HG03565 (cell line): ENCODE results near the gene SYT8.
"Not testable (repeated sequence)": the region's sequence is repeated elsewhere in the genome, so short reads cannot be mapped to it uniquely, and the experiment has no call there.

Experiments used
- ATAC-seq: cut with Tn5 transposase; IDR thresholded peaks from one replicate; pipeline ENCODE4 v1.9.1; 2021; ENCODE audit warnings: mild to moderate bottlenecking, moderate library complexity; ENCODE audit not compliant: unreplicated experiment

The SYT8 gene

DNA sequence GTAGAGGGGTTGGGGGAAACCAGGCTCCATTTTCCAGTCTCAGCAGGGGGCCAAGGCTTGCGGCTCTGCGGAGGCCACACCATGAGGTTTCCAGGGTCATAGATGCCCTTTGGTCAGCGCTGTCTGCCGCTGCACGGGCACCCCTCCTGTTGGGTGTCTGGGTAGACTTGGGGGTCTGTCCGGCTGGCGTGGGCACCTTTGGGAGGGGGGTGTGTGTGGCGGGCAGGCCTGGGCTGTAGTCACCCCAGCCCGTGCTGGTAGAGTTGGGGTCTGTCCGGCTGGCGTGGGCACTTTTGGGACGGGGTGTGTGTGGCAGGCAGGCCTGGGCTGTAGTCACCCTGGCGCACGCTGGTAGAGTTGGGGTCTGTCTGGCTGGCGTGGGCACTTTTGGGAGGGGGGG is 36.7 kb downstream of the SYT8 start:
- no peak for ATAC-seq

DNA sequence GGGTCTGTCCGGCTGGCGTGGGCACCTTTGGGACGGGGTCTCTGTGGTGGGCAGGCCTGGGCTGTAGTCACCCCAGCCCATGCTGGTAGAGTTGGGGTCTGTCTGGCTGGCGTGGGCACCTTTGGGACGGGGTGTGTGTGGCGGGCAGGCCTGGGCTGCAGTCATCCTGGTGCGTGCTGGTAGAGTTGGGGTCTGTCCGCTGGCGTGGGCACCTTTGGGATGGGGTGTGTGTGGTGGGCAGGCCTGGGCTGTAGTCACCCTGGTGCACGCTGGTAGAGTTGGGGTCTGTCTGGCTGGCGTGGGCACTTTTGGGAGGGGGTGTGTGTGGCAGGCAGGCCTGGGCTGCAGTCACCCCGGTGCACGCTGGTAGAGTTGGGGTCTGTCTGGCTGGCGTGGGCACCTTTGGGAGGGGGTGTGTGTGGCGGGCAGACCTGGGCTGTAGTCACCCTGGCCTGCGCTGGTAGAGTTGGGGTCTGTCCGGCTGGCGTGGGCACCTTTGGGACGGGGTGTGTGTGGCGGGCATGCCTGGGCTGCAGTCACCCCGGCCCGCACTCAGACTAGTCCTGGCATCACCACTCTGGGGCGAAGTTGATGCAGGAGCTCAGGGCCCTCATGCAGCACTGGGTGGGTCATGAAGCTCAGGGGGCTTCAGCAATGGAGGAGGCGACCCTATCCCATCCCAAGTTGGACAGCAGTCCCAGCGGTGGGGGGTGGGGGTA is 37.6 kb downstream of the SYT8 start:
- ATAC-seq: no peak

- ATAC-seq: no peak
Observed at GRCh38 chr11:1873048-1873812, 38.4 kb downstream of the SYT8 start.

DNA sequence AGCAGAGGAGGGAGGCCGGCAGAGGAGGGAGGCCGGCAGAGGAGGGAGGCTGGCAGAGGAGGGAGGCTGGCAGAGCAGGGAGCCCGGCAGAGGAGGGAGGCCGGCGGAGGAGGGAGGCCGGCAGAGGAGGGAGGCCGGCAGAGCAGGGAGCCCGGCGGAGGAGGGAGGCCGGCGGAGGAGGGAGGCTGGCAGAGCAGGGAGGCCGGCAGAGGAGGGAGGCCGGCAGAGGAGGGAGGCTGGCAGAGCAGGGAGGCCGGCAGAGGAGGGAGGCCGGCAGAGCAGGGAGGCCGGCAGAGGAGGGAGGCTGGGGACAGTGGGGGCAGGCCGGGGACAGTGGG is 39.0 kb downstream of the SYT8 start:
- not testable (repeated sequence) for ATAC-seq

DNA sequence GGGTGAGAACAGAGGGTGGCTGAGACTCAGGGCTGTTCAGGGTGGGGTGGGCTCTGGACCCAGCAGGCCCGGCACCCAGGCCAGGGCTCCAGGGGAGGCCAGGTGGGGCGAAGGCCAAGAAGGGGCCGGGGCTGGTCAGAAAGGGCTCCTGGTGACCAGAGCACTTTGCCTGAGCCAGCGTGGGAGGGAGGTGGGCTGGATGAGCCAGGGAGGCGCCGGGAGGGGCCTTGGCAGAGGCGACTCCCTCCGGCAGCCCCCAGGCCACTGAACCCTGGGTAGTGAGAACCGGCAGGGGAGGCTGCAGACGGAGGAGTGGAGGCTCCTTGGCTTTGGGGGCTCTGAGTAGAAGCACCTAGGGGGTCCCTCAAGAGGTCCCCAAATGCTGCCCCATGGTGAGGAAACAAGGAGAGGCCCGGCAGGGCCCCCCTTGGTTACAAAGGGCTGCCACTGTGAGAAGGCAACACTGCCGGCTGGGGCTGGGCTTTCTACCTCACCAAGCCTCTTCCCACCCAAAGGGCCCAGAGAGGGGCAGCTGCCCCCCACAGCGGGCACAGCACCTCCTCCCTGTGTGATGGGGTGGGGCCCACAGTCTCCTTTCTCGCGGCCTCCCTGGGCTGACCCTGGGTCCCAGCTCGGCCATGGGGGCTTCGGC is 39.8 kb downstream of the SYT8 start:
- ATAC-seq: not testable (repeated sequence)

DNA sequence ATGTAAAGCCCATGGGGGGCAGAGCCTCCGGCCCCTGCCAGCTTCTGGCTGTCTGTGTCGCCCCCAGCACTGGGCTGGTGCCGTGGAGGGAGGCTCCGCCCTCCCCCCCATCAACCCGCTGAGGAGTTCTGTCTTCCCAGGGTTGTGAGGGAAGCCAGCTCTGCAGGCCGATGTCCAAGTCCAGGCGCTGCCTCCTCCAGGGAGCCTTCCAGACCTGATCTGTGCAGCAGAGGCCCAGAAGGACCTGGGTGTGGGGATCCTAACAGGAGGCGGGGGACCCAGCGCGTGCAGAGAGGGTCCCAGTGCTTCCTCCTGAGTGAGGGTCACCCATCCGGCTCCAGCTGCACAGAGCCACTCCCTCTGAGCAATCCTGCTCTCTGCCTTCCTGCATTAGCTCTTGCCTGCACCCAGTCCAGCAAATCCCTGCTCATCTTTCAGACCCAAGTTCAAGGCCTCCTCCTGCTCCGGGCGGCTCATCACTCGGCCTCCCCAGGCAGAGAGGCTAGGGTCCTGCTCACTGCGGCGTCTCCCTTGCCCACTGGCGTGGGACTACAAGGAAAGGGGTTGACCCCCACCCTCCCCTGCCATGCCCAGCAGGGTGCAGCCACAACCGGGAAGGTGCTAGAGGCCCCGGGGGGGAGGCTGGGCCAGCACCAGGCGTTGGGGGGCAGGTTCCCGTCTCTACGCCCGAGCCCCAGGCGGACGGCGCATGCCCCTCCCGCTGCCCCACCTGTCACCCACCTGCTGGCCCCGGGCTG is 40.5 kb downstream of the SYT8 start:
- ATAC-seq: no peak

- ATAC-seq: not testable (repeated sequence)
Observed at GRCh38 chr11:1875851-1876301, 41.1 kb downstream of the SYT8 start.

DNA sequence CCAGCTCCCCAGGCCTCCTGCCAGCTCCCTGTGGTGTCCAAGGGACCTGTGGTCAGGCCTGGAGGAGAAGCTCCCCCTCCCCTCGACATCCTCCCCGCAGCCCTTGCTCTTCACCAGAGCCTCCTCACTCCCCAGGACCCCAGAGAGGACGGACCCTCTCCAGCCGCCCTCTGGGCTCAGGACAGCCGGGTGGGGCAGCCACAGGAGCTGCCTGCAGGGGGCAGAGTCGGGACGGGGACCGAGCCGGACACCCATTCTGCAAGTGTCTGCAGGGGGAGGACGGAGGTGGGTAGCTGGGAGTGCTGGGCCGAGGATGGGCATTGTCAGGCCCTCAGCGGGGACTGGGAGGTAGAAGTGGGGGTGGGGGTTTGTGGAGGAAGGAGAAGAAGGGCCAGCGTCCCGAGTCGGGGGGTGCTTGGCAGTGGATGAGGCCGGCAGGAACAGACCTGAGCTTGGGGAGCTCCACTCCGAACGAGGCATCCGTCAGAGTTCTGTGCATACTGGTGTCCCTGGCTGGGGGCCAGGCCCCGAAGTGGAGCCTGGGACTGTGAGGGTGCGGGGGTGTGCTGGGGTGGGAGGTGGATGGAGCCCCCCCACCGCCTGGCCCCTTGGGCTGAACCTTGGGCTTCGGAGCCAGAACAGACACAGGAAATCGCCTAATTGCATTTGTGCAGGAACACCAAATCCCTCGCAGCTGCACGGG is 41.7 kb downstream of the SYT8 start:
- ATAC-seq: no peak

DNA sequence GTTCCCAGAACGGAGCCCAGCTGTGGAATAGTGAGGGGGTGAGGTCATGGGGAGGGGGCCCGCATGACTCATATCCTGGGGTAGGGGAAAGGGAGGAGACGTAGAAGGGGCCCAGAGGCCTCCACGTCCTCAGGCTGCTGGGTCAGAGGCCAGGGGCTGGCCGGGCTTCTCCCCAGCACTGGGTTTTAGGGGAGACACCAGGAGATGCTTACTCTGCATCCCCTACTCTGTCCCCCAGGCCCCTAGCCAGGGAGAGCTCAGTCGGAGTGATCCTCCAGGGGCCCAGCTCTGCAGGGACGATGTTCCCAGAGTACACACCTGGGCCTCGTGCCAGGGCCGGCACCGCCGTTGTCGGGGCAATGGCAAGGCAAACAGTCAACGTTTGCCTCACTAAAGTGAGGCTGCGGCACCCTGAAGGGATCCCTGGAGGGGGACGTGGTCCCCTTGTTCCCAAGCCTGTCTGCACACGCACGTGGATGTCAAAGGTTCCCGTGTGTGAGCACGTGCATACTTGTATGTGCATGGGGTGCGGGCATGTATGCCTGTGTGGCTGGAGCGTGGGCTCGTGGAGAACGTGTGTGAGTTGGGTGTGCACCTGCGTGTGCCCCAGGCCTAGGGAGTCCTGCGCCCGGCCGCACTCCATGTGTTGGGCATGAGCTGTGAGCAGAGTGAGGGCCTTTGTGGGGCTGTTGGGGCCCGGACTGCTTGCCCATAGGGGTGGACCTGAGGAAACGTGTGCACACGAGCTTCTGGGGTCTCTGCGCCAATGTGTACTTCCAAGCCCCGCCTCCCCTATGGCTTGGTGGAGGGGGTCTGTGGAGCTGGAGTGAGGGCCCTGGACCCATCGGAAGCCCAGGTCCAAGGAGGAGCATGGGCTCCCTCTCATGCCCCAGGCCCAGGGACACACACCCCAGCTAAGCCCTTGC is 42.7 kb downstream of the SYT8 start:
- ATAC-seq: no peak

DNA sequence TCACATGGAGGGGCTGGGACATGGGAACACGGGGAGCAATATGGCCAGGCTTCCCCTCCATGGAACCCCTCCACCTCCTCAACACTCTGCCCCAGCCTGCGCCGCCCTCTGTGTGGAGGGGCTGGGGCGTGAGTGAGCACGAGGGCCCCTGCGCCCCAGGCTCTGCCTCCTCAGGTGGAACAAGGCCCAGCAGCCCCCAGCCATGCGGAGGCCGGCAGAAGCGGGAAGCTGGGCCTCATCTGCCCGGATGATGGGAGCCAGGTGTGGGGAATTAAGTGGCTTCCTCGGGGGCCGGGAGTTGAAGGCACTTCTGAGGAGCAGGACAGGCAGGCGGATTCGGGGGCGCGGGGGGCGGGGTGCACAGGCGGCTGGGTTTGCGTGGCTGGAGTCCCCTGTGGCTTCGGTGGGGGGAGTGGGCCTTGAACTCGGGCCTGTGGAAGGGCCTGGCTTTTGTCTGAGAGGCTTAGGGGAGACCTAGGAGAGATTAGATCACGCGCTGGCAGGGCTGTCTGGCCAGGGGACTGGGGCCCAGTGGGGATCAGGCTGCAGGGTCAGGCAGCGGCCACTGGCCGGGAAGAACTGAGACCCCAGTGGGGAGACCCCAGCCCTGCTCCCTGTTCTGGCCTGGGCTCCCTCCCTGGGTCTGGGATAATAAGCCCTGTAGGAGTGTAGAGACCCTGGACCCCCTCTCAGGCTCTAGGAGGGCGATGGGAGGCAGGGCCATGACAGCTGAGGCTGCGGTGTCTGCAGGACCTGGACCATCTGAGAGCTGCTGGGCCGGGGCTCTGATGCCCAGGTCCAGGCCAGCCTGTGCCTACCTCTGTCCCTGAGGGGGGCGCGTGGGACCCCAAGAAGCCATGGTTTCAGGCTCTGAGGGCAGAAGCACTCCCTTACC is 43.6 kb downstream of the SYT8 start:
- no peak for ATAC-seq

- no peak for ATAC-seq
Observed at GRCh38 chr11:1879342-1879940, 44.7 kb downstream of the SYT8 start.

- ATAC-seq: no peak
Observed at GRCh38 chr11:1879941-1880720, 45.3 kb downstream of the SYT8 start.

GRCh38 chr11:1880746-1881441 is 46.1 kb downstream of the SYT8 start:
- no peak for ATAC-seq

DNA sequence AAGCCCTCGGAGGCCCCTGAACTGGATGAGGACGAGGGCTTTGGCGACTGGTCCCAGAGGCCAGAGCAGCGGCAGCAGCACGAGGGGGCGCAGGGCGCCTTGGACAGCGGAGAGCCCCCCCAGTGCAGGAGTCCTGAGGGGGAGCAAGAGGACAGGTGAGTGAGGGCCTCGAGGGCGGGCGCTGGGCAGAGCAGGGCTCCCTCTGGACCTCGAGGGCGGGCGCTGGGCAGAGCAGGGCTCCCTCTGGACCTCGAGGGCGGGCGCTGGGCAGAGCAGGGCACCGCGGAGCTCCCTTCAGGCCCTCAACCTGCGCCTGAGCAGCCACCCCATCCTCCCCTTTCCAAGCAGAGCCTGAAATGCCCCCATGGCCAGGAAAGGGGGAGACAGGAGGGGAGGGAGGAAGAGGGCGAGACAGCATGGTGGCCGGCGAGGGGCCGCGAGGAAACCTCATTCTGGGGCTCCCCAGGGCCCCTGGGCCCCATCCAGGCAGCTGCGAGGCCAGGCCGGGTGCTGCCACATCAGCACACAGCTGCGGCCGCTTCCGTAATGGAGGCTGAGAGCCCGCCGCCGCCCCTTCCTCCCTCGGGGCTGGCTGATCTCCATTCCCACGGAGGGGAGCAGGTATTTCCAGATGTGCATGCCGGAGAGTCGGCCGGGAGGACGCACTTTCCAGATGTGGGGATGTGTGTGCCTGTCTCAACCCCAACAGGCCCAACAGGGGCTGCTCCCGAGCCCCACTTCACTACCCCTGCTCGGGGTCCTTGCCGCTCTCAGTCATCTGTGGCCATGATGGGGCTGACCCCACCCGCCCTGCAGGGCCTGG is 46.9 kb downstream of the SYT8 start:
- no peak for ATAC-seq

- no peak for ATAC-seq
Observed at GRCh38 chr11:1882265-1883238, 47.8 kb downstream of the SYT8 start.
